GM19452 (cell line): ENCODE data around the gene RBM6.
"Not testable (repeated sequence)": the region's sequence is repeated elsewhere in the genome, so short reads cannot be mapped to it uniquely, and the experiment has no call there.

ENCODE experiments used
- ATAC-seq: cut with Tn5 transposase; IDR thresholded peaks from one replicate; pipeline ENCODE4 v1.9.1; 2021; ENCODE audit not compliant: unreplicated experiment

The RBM6 gene

GRCh38 chr3:49912881-49913281, 27.1 kb upstream of the RBM6 start:
- no peak for ATAC-seq

GRCh38 chr3:49914906-49915305, 25.0 kb upstream of the RBM6 start:
- no peak for ATAC-seq

GRCh38 chr3:49916686-49917085, 23.3 kb upstream of the RBM6 start:
- no peak for ATAC-seq

DNA sequence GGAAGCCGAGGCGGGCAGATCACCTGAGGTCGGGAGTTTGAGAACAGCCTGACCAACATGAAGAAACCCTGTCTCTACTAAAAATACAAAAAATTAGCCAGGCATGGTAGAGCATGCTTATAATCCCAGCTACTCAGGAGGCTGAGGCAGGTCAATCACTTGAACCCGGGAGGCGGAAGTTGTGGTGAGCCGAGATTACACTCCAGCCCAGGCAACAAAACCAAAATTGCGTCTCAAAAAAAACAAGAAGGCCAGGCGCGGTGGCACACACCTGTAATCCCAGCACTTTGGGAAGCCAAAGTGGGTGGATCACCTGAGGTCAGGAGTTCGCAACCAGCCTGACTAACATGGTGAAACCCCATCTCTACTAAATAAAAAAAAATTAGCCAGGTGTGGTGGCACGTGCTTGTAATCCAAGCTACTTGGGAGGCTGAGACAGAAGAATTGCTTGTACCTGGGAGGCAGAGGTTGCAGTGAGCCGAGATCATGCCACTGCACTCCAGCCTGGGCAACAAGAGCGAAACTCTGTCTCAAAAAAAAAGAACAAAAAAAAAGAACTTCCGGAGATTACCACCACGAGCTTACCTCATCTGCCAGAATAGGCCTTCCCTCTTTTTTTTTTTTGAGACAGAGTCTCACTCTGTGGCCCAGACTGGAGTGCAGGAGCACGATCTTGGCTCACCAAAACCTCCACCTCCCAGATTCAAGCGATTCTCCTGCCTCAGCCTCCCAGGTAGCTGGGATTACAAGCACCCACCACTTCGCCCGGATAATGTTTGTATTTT, 22.0 kb upstream of the RBM6 start:
- not testable (repeated sequence) for ATAC-seq

DNA sequence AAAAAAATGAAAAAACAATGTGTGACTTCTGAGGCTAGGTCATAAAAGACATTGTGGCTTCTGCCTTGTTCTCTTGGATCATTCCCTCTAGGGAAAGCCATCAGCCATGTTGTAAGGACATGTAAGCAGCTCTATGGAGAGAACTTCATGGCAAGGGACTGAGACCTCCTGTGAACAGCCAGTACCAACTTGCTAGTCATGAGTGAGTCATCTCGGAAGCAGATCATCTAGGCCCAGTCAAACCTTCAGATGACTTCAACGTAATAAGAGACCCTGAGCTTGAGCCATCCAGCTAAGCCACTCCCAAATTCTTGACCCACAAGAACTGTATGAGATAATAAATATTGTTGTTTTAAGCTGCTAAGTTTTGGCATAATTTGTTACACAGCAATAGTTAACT, 15.3 kb upstream of the RBM6 start:
- no peak for ATAC-seq

DNA sequence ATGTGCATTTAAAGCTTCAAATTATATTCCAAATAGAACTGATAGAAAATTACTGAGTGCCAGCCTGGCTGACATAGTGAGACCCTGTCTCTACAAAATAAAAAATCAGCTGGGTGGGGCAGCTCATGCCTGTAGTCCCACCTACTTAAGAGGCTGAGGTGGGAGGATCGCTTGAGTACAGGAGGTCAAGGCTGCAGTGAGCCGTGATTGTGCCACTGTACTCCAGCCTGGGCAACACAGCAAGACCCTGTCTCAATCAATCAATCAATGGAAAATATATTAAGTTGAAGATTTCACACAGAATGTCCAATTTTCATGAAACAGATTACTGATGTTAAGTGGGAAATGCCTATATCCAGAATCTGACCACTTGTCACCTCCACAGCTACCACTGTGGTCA, 14.5 kb upstream of the RBM6 start:
- no peak for ATAC-seq

DNA sequence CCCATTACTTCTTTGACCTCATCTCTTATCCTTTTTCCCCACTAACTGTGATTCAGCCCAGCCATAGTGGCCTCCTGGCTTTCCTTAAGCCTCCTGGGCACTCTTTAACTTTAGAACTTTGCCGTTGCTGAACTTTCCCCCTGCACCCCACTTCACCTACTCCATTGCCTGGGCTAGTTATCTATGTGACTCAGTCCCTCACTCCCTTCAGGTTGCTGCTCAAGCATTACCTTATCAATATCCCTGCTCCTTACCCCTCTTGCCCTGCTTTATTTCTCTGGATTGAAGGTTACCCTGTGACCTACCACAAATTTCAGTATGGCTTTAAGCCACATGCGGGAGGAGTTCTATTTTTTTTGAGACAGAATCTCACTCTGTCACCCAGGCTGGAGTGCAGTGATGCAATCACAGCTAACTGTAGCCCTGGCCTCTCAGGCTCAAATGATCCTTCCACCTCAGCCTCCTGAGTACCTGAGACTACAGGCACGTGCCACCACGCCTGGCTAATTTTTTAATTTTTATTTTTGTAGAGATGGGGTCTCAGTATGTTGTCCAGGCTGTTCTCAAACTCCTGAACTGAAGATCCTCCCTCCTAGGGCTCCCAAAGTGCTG, 13.7 kb upstream of the RBM6 start:
- ATAC-seq, result no peak

DNA sequence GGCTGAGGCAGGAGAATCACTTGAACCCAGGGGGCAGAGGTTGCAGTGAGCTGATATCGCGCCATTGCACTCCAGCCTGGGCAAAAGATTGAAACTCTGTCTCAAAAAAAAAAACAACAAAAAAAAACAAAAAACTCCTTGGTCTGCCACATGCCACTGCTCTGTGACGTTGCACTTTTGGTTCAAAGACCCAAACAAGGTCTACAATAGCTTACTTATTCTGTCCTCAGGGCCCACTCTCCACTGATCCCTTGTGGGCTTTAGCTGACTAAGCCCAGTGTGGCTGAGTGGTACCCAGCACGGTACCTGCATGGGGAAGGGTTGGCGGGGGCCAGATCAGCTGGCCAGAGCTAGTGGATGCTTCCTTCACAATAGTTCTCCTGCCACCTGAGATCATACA, 12.2 kb upstream of the RBM6 start:
- no peak for ATAC-seq

- no peak for ATAC-seq
Measured at GRCh38 chr3:49928481-49929017, 11.4 kb upstream of the RBM6 start.

DNA sequence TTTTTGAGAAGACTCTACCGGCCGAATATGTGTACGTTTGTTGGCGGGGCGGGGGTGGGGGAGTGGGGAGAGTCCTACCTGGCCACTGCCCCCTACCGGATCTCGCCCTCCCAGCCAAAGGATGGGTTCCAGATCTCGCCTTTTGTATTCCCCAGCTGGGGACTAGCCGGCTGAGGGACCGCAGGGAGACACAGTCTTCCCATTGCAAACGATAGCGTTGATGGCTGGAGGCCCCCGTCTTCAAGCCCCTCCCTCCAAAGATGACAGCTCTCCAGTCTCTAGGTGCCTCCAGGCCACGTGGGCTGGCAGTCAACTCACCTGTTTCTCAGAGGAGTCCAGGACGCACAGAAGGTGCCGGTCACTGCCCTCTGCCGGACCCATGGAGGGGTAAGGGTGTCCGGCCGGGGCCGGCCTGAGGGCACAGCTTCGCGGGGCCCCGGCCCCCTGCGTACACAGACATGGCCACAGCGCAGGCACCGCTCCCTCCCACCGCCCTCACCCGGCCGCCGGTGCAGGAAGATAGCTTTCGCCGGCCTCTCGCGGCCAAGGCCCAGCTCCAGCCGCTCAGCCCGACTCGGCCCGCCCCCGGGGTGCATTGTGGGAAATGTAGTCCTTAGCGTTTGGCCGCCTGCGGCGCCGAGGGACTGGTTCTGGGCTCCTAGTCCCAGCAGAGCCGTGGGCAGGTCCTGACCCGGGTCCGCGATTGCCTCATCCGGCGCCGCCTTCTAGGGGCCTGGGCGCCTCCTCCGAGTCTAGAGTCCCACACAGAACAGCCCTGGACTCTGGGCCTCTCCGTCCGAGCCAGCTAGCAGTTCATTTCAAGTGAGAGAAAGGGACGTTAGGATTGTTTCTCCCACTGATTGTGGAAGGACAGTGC, 10.4 kb upstream of the RBM6 start, which contains the start of gene MON1A:
Gene MON1A (minus strand): TSS at position 521 of the 877 bp plus-strand sequence. CDS start 16,465 bp downstream, outside the sequence.
- peak; percentile 94 for ATAC-seq

DNA sequence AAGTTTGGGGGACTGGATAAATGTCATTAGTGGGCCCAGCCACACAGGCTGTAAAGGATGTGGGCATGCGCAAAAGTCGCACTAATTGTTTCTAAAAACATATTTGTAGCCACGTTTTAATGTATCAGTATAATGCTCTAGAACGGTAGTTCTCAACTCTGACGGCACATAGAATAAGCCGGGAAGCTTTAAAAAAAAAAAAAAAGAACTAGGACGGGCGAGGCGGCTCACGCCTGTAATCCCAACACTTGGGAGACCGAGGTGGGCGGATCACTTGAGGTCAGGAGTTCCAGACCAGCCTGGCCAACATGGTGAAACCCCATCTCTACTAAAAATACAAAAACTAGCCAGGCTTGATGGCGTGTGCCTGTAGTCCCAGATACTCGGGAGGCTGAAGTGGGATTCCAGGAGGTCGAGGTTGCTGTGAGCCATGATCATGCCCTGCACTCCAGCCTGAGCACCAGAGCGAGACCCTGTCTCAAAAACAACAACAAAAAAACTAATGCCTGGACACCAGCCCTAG, 9.7 kb upstream of the RBM6 start:
- ATAC-seq, result no peak

GRCh38 chr3:49930922-49931321, 9.0 kb upstream of the RBM6 start:
- ATAC-seq, result no peak

GRCh38 chr3:49932281-49932680, 7.7 kb upstream of the RBM6 start:
- ATAC-seq, result not testable (repeated sequence)

GRCh38 chr3:49937090-49937489, 2.9 kb upstream of the RBM6 start:
- no peak for ATAC-seq

- no peak for ATAC-seq
Measured at GRCh38 chr3:49940667-49941249, 808 bp downstream of the RBM6 start.

DNA sequence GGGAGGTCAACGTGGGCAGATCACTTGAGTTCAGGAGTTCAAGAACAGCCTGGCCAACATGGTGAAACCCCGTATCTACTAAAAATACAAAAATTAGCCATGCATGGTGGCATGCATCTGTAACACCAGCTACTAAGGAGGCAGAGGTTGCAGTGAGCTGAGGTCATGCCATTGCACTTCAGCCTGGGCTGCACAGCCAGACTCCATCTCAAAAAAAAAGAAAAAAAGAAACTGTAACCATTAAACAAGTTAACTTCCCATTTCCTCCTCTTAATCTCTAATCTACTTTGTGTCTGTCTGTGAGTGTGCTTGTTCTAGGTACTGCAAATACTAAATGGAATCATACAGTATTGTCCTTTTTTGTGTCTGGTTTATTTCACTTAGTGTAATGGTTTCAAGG, 2.7 kb downstream of the RBM6 start:
- ATAC-seq, result no peak

- ATAC-seq, result no peak
Measured at GRCh38 chr3:49952924-49953323, 13.0 kb downstream of the RBM6 start.

DNA sequence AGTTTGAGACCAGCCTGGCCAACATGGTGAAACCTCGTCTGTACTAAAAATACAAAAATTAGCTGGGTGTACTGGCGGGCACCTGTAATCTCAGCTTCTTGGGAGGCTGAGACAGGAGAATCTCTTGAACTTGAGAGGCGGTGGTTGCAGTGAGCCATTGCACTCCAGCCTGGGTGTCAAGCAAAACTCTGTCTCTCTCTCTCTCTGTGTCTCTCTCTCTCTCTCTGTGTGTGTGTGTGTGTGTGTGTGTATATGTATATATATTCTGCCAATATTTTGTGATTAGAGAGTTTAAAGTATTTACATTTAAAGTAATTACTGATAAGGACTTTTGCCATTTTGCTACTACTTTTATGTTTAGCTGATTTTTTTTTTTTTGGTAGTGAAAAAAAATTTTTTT, 15.7 kb downstream of the RBM6 start:
- ATAC-seq, result no peak

DNA sequence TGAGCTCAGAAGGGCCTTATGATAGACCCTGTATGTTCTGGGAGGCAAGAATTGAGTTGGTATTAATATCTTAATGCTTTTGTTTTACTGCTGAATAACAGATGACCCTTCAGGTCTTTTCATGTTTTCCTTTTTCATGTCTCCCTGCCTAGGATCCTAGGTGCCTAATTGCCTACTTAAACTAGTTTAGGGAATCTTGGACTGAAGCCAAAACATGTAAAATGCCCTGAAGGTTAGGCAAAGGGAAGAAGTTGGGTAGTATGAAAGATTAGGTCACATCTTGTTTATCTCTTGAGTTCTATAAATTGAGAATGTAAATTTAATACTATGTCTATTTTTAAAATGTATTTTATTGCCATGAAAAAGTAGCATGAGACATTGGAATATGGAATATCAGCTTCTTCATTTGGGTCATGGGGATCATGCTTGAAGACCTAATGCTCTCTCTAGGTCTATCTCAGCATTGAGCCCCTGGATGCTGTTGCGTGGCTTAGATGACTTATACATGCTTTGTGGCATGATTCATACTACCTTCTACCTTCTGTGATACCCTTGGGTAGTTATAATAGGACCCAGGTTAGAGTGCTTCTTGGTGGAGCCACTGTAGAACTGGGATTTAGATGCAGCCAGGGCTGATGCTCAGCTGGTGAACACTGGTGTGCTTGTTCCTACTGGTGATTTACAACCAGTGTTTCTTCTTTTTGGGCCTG, 26.4 kb downstream of the RBM6 start:
- ATAC-seq, result no peak

GRCh38 chr3:49967291-49967690, 27.3 kb downstream of the RBM6 start:
- ATAC-seq, result no peak
